Measurements from ENCODE around the gene OR52B4. TPM values are rescaled to one million over a fixed set of nuclear protein-coding genes. Genes with fewer than 3 reads are reported as not detected.
A peak's percentile ranks its signal among the peaks of the same experiment; 100 is the strongest.
"Not testable (repeated sequence)": the region's sequence is repeated elsewhere in the genome, so short reads cannot be mapped to it uniquely, and the experiment has no call there.

Gene OR52B4
- total RNA-seq: not detected

- Mint-ChIP-seq H3K36me3 (no peaks in the 10 kb centered on the region), H3K27ac (no peak within 1 kb of the TSS), H3K9me3 (no peaks in the 10 kb centered on the region)
- no peak for ATAC-seq
- no peak for DNase-seq (ENCODE audit: low spot score in 2 of 2)
These were observed at the start of gene OR52B4 for GRCh38 chr11:4368286-4368685. Gene OR52B4, minus strand, starts transcription at chr11:4368386. Its CDS starts 91 bp downstream, at chr11:4368295.

DNA sequence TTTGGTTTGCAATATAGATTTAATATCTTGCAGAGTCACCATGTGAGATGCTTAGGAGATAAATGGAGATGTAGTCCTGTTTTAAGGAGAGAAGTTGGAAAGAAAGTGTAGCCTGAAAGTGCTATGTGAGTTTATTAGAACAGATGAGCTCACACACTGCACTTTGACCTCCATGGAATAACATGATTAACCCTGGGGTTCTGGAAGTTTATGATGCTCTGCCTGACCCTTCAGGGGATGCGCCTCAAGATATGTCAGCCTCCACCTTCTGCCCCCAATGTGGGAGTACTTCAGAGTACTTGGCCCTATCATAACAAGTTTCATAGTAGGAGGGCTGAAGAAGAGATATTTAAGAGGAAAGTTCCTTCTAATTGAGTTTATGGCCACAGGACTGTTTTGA, 48.6 kb upstream of the OR52B4 start:
- H3K9me3 Mint-ChIP-seq: no peaks in the 10 kb centered on the region
- ATAC-seq (no peak), DNase-seq (ENCODE audit: low spot score in 2 of 2) (no peak)
- no peak overlapping the region for H3K27ac Mint-ChIP-seq
- H3K36me3 Mint-ChIP-seq: no peaks in the 10 kb centered on the region

- H3K36me3 Mint-ChIP-seq: no peaks in the 10 kb centered on the region
- H3K9me3 Mint-ChIP-seq: no peaks in the 10 kb centered on the region
- ATAC-seq (no peak), DNase-seq (ENCODE audit: low spot score in 2 of 2) (no peak)
- no peak overlapping the region for H3K27ac Mint-ChIP-seq
These were observed 48.1 kb upstream of the OR52B4 start for GRCh38 chr11:4416306-4416705.

GRCh38 chr11:4406206-4406605, 38.0 kb upstream of the OR52B4 start:
- not testable (repeated sequence) for H3K36me3 Mint-ChIP-seq; DNase-seq (ENCODE audit: low spot score in 2 of 2); H3K9me3 Mint-ChIP-seq; ATAC-seq; H3K27ac Mint-ChIP-seq

GRCh38 chr11:4393858-4394223, 25.7 kb upstream of the OR52B4 start:
- H3K36me3 Mint-ChIP-seq: peaks cover 47 to 57% of the 10 kb centered on the region in 2 donors
- peak overlapping the region; percentile 98 to 99 for H3K27ac Mint-ChIP-seq
- peaks cover 7 to 10% of the 10 kb centered on the region in 2 donors for H3K9me3 Mint-ChIP-seq
- no peak for DNase-seq (ENCODE audit: low spot score in 2 of 2)
- ATAC-seq: no peak

DNA sequence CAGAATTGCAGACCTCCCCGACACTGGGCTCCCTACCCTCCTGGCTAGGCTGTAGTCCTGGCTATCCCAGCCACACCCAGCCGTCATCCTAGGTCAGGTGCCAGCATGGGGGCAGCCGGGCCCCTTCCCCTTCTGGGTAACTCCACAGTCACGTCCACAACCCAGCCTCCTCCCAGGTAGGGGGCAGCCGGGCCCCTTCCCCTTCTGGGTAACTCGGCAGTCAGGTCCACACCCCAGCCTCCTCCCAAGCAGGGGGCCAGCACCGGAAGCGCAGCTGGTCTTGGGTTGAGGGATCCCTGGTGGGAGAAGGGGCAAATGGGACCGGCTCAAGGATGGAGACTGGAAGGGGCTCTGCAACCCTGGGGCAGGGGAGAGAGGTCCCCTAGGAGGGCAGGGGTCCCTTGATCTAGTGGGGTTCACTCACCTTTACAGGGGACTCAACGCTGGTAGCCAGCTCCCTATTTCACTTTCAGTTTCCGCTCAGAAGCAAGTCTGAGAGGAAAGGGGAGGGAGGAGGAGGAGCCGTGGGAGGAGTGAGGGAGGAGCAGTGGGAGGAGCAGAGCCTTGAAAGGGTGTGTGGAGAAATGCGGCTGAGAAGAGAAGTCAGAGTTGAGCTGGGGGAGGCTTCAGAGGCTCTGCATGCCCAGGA, 25.1 kb upstream of the OR52B4 start, which contains the start of gene TRIM21:
TSS of gene TRIM21 (minus strand) at position 494 of the 649 bp plus-strand sequence. CDS start 3,293 bp downstream, outside the sequence.
- peak; percentile 99 for ATAC-seq
- Mint-ChIP-seq H3K36me3 (peaks cover 45 to 60% of the 10 kb centered on the region in 2 donors), H3K27ac (peak within 1 kb of the TSS; percentile 98 to 99), H3K9me3 (peaks cover 6 to 9% of the 10 kb centered on the region in 2 donors)
- DNase-seq (ENCODE audit: low spot score in 2 of 2): peak; percentile 84 to 85

DNA sequence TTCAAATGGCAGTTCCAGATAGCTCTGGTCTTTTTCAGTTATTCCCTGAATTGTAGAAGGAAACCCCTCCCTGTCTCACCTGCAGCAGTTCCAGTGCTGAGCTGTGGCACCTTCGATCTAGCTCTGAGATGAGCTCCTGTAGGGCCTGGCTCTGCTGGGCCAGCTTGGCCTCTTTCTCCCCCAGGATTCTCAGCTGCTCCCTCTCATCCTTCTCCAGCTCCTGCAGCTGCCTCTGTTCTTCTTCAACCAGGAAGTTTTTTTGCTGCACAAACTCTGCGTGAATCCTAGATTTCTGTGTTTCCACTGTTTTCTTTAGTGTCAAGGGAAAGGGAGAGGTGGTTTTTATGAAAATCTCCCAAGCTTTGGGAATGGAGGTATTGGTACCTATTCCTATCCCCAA, 20.0 kb upstream of the OR52B4 start:
- Mint-ChIP-seq H3K9me3 (no peaks in the 10 kb centered on the region), H3K27ac (peak overlapping the region; percentile 66 to 81), H3K36me3 (peaks cover 42 to 77% of the 10 kb centered on the region in 2 donors)
- DNase-seq (ENCODE audit: low spot score in 2 of 2): no peak
- ATAC-seq: no peak

- no peak overlapping the region for H3K27ac Mint-ChIP-seq
- peaks cover 29 to 60% of the 10 kb centered on the region in 2 donors for H3K36me3 Mint-ChIP-seq
- DNase-seq (ENCODE audit: low spot score in 2 of 2): no peak
- no peaks in the 10 kb centered on the region for H3K9me3 Mint-ChIP-seq
- ATAC-seq: peak in 1 of 2 donors; percentile 18
These were observed 18.0 kb upstream of the OR52B4 start for GRCh38 chr11:4385978-4386740.

DNA sequence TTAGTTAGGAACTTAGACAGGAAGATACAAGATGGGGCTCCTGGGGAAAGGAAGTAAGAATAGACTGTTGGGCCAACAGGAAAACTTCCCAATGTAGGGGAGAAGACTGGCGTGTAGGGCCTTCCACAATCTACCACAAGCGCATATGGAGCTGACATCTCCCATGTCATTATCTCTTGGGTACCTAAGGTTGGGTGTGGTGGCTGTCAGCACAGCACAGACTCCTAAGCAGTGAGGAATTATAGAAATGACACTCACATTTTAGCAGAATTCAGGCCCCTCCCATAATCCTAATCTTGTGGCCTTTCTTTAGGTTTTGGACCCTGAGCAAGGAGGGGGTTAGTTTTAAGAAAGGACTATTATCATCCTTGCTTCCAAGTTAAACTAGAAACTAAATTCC, 13.7 kb upstream of the OR52B4 start:
- ATAC-seq (no peak), DNase-seq (ENCODE audit: low spot score in 2 of 2) (no peak)
- H3K9me3 Mint-ChIP-seq: no peaks in the 10 kb centered on the region
- H3K36me3 Mint-ChIP-seq: peaks cover 11 to 28% of the 10 kb centered on the region in 2 donors
- H3K27ac Mint-ChIP-seq: no peak overlapping the region

GRCh38 chr11:4375431-4376140, 7.4 kb upstream of the OR52B4 start:
- ATAC-seq (peak; percentile 36 to 96), DNase-seq (ENCODE audit: low spot score in 2 of 2) (no peak)
- Mint-ChIP-seq H3K36me3 (no peaks in the 10 kb centered on the region), H3K27ac (no peak overlapping the region), H3K9me3 (no peaks in the 10 kb centered on the region)

DNA sequence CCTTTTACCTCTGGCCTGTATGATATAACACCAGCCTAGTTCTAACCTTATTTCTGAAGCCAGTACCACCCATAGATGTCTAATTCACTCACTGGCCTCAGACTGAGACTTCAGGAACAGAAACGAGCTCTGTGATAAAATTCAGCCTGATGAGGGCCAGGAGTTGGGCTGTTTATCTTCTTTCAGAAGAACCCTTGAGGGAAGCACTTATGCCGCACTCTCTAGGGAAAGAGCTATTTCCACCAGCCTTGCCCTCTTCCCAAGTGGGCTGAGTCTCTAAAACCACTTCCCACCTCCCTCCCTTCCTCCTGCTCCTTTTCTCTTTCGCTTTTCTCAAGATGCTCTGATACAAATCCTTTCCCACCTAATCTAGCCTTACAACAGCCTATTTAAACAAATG, 2.0 kb upstream of the OR52B4 start:
- DNase-seq (ENCODE audit: low spot score in 2 of 2) (no peak), ATAC-seq (no peak)
- Mint-ChIP-seq H3K36me3 (no peaks in the 10 kb centered on the region), H3K9me3 (no peaks in the 10 kb centered on the region), H3K27ac (no peak overlapping the region)

GRCh38 chr11:4348142-4348541, 20.0 kb downstream of the OR52B4 start:
- DNase-seq (ENCODE audit: low spot score in 2 of 2); ATAC-seq; H3K9me3 Mint-ChIP-seq; H3K27ac Mint-ChIP-seq; H3K36me3 Mint-ChIP-seq: not testable (repeated sequence)

DNA sequence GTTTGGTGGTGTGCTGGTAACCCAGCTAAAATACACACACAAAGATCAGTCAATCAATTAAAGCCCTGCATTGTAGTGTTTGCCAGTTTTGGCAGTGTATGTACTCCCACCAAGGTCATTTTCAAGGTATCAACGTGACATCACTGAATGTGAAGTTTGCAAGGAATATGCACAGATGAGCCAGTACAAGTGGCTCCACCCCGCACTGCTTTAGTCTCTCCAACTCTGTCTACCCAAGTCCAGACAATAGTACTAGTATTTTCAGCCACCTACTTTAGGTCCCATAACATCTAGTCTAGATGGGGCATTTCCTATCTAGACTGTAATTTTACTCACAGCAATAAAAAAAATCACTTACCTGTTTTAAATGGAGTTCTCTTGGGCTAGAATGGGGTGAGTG, 22.8 kb downstream of the OR52B4 start:
- not testable (repeated sequence) for ATAC-seq; DNase-seq (ENCODE audit: low spot score in 2 of 2); H3K9me3 Mint-ChIP-seq; H3K36me3 Mint-ChIP-seq; H3K27ac Mint-ChIP-seq

GRCh38 chr11:4334356-4334755, 33.8 kb downstream of the OR52B4 start:
- not testable (repeated sequence) for H3K36me3 Mint-ChIP-seq; H3K27ac Mint-ChIP-seq; DNase-seq (ENCODE audit: low spot score in 2 of 2); ATAC-seq; H3K9me3 Mint-ChIP-seq

All from activated naive CD4-positive, alpha-beta T cell treated with anti-CD3 and anti-CD28 coated beads, Interleukin-2, amount 50 U/mL, for 72 hours (primary cell).